MG63 (cell line): ENCODE results near the gene MKI67. TPM values are rescaled to one million over a fixed set of nuclear protein-coding genes. Genes with fewer than 3 reads are reported as not detected.

Experiments
- total RNA-seq: library from RNA; depleted of rRNA; stranded (reverse); fragments of >200 nt; shearing (Covaris generic); gene quantifications from 2 replicates; pipeline ENCODE4 v1.2.3, GENCODE V29; 2014; ENCODE audit warnings: low replicate concordance; rRNA removed

MKI67 gene
- total RNA-seq, 1 experiment from 2014 or later, result 17.9 TPM

Other genes with a start within 250 kb of the MKI67 start
- not detected in 2 replicates for gene CLRN3, start 233.5 kb downstream of the MKI67 start, total RNA-seq
- gene PTPRE, start 219.3 kb downstream of the MKI67 start, total RNA-seq, result 0.86 and 1.3 TPM in 2 replicates